ENCODE results near the gene RAB3B.

The RAB3B gene

DNA sequence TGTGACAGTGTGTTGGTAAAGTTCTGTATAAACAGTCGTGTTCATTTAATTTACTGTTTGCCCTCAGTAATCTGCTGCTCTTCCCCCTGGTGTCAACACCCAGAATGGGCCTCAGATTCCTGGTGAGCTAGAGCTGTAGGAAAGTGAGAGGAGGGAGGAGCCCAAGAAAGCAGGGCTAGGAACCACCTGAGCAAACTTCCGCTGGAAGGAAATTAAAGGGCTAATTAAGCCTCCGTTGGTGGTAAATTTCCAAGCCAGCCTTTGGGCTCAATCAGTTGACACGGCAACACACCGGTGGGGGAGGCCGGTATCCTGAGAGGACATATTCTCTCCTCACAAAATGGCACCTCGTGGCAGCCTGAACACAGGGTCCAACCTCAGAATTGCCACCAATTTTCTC lies 32.9 kb downstream of the RAB3B start:
- DNase-seq (ENCODE audit: extremely low read depth in 1 of 2, low read depth in 1 of 2) = no peak

DNA sequence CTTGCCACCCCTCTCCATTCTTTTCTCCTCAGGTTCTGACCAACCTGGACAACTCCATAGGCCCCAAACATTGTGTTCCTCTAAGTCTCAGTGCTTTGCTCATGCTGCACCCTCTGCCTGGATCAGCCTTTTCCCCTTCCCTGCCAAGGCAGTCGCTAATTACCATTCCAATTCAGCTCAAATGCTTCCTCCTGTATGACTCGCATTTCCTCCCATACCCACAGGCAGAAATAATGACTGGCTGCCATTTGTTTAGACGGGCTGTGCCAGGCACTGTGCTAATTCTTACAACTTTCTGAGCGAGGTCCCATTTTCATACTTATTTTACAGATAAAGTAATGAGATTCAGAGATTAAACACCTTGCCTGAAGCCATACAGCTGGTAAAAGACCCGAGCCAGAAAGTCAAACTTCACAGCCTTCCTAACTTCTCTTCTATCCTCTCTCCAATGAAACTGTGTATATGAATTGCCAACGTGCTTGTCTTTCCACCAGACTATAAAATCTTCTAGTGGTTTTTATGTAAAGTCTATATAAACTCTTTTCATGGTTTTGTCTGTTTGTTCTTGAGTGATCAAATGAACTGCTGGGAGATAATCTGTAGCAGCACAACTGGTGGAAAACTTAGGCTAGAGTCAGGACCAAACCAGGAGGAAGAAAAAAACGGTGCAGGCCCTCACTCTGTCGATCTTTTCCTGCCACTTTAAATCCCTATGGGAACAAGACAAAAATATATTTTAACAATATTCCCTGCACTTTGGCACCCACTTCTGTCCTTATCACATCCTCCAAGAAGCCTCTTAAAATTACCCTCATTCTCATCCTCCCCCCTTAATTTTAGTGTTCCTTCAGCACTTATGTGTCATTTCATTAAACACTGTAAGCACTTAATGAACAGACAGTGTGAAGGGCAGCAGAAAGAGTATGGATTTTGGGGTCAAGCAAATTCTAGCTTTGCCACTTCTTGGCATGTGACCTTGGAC lies 33.7 kb downstream of the RAB3B start:
- no peak for DNase-seq (ENCODE audit: extremely low read depth in 1 of 2, low read depth in 1 of 2)

DNA sequence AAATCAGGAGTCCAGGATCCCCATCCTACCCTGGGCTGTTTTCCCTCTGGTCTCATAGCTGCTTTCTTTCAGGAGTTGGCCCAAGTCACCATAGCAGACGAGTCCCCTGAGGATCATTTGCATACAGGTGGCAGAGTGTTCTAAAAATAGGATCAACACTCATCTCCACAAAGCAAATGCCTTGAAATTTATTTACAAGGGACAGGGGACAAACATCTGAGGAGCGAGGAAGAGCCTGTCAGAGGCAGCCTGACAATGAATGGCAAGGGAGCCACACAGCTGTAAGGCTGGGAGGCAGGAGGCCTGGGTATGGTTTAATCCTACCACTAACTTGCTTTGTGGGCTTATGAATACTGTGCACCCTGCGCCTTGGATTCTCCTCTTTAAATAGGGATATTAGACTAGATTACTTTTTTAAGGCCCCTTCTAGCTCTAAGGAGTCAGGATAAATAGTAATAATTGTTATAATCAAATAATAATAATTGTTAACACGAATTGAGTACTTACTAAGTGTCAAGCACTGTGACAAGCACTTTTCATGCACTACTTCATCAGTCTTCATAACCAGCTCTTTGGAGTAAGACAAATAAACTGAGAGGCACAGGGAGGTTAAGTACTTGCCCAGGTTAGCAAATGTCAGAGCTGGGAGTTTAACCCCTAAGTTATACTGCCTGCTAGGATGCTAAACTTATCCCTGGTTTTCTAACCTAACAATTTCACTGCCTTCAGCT lies 34.5 kb downstream of the RAB3B start:
- no peak for DNase-seq (ENCODE audit: extremely low read depth in 1 of 2, low read depth in 1 of 2)

DNA sequence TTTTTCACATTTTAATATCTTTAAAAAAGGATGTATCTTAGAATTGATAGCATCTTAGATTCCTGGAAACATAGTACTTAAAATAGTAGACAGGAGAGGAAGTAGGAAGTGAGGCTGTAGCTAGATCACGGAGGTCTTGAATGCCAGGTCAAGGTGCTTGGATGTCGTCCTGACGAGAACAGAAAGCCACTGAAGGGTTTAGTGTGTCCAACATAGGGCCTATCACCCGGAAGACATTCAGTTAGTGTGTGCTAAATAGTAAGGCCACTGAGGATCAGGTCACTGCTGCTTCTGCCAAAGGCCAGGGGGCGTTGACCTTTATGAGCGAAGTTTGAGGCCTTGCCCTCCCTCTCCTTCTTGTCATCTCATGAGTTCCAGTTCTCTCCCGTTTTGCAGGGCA lies 35.7 kb downstream of the RAB3B start:
- no peak for DNase-seq (ENCODE audit: extremely low read depth in 1 of 2, low read depth in 1 of 2)

- no peak for DNase-seq (ENCODE audit: extremely low read depth in 1 of 2, low read depth in 1 of 2)
Observed at GRCh38 chr1:51953079-51953478, 37.4 kb downstream of the RAB3B start.

GRCh38 chr1:51952638-51953037 lies 37.9 kb downstream of the RAB3B start:
- DNase-seq (ENCODE audit: extremely low read depth in 1 of 2, low read depth in 1 of 2) = no peak

GRCh38 chr1:51950701-51951100 lies 39.8 kb downstream of the RAB3B start:
- DNase-seq (ENCODE audit: extremely low read depth in 1 of 2, low read depth in 1 of 2) = no peak

- no peak for DNase-seq (ENCODE audit: extremely low read depth in 1 of 2, low read depth in 1 of 2)
Observed at GRCh38 chr1:51949014-51949702, 41.3 kb downstream of the RAB3B start.

GRCh38 chr1:51948491-51948915 lies 42.0 kb downstream of the RAB3B start:
- DNase-seq (ENCODE audit: extremely low read depth in 1 of 2, low read depth in 1 of 2) = no peak

DNA sequence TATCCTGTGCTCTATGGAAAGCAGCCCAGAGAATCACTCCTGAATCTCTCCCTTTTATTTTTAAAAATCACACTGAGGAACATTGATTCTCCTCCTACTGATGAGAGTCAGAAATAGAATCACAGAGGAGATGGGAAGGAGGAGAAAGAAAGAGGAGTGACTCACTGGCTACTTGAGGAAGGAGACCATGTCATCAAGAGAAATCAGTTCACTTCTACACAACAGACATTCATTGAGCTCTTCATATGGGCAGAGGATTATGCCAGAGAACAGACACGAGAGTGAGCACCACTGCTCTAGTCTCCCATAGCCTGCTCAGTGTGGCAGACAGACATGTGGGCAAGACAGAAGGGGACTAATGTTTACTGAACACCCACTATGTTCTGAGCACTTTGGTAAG lies 44.2 kb downstream of the RAB3B start:
- no peak for DNase-seq (ENCODE audit: extremely low read depth in 1 of 2, low read depth in 1 of 2)

DNA sequence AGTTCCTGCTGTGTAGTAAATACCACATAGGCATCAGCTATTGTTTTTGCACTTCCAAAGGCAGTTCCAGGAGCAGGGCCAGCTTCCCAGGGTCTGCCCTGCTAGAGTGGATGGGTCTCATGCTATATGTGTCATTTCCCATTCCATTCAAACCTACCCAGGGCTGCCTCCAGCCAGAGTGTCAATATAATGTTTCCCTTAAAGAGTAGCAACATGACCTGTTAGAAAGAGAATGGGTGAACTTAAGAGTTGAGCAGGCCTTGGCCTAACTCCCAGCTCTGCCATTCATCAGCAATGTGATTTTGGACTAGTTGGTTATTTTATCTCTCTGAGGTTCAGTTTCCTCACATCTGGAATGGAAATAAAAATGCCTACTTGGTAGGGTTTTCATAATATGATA lies 44.9 kb downstream of the RAB3B start:
- no peak for DNase-seq (ENCODE audit: extremely low read depth in 1 of 2, low read depth in 1 of 2)

GRCh38 chr1:51942281-51942680 lies 48.2 kb downstream of the RAB3B start:
- DNase-seq (ENCODE audit: extremely low read depth in 1 of 2, low read depth in 1 of 2) = no peak

DNA sequence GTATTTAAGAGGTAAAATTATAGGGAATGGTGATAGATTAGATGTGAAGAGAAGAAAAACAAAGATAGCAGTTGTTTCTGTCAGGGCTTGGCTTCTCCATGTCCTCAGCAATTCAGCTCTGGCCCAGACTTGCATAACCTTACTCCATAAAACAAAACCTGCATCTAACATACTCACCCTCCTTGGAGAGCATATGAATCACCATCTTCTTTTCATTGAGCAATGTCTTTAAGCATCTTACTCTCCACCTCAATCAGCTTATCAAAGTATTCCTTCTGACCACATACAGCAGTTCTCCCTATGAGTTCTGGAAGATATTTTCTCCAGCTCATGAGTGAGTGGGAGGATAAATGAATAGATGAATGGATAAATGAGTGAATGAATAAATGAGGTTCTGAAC lies 49.0 kb downstream of the RAB3B start:
- no peak for DNase-seq (ENCODE audit: extremely low read depth in 1 of 2, low read depth in 1 of 2)

DNA sequence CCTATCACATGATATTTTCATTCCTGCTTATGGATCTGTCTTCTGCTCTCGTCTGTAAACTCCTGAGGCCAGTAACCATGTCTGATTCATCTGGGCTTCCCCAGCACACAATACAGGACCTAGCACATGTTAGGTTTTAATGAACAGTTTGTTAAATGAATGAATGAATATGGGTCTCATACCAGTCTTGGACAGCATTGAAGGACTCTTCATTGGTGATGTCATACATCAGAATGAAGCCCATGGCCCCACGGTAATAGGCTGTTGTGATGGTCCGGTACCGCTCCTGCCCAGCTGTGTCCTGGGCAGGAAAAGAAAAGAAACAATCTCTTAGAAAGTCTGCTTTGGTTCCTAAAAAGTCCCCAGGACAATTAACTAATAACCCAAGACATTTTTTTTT lies 53.4 kb downstream of the RAB3B start:
- no peak for DNase-seq (ENCODE audit: extremely low read depth in 1 of 2, low read depth in 1 of 2)

DNA sequence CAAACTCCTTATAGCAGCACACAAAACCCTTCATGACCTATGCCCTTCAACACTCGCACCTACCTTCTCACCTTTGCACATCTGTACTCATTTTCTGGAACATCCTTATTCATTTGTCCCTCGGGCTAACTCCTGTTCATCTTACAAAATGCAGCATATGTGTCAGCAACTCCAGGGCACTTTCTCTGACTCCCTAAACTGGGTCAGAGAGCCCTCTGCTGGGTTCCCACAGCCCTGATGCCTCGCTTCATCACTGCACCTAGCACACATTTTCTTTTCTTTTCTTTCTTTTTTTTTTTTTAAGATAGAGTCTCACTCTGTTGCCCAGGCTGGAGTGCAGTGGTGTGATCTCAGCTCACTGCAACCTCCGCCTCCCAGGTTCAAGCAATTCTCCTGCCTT lies 54.0 kb downstream of the RAB3B start:
- no peak for DNase-seq (ENCODE audit: extremely low read depth in 1 of 2, low read depth in 1 of 2)

DNA sequence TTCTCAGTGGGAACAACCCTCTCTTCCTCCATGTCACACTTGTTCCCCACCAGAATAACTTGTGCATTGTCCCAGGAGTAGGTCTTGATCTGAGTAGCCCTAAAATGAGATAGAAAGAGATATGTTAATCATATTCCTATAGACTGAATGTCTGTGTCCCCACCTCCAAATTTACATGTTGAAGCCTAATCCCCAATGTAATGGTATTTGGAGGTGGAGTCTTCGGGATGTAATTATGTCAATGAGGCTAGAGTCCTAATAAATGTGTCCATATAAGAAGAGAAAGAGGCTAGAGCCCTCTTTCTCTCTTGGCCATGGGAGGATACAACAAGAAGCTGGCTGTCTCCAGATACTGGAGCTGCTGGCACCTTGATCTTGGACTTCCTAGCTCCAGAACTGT lies 57.2 kb downstream of the RAB3B start:
- no peak for DNase-seq (ENCODE audit: extremely low read depth in 1 of 2, low read depth in 1 of 2)

DNA sequence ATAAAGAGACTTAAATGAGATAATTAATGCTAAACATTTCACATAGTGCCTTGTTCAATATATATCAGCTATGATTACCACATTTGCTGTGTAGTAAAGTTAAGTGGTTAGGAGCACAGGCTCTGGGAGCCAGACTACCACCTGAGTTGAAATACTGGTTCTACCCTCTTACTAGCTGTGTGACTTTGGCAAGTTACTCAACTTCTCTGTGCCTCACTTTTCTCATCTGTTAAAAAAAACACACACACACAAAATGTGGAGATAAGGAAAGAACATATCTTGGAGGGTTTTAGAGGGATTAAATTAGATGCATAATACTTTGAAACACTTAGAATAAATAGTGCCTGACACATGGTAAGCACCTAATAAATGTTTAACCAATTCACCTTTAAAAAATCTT lies 60.2 kb downstream of the RAB3B start:
- DNase-seq (ENCODE audit: extremely low read depth in 1 of 2, low read depth in 1 of 2) = no peak

GRCh38 chr1:51928896-51929295 lies 61.6 kb downstream of the RAB3B start:
- DNase-seq (ENCODE audit: extremely low read depth in 1 of 2, low read depth in 1 of 2) = no peak

- DNase-seq (ENCODE audit: extremely low read depth in 1 of 2, low read depth in 1 of 2) = no peak
Observed at GRCh38 chr1:51927029-51927428, 63.5 kb downstream of the RAB3B start.

GRCh38 chr1:51926171-51926812 lies 64.2 kb downstream of the RAB3B start:
- no peak for DNase-seq (ENCODE audit: extremely low read depth in 1 of 2, low read depth in 1 of 2)

DNA sequence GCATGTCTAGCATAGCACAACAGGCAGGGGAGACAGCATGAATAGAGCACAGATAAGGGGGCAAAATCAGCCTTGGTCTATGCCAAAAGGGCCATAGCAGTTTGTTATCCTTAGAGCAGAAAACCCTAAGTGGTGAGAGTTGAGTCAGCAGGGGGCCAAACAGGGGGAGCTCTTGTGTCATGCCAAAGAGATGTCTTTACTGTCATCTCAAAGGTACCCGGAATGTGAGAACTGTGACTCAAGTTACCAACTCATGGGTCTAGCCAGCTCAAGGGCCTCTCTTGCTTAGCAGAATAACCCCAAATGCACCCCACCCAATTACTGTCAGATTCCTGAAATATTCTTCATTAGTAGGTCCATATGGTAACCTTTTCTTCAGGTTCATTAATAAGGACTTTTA lies 66.0 kb downstream of the RAB3B start:
- DNase-seq (ENCODE audit: extremely low read depth in 1 of 2, low read depth in 1 of 2) = no peak

All from activated CD8-positive, alpha-beta memory T cell treated with anti-CD3 and anti-CD28 coated beads for 1 hour (primary cell).